Mesodermal cell (in vitro differentiated cells): Measurements from ENCODE around the gene SFMBT2.

ENCODE experiments used
- H3K27ac ChIP-seq: 2 replicates; pipeline ENCODE4 v1.7.0; 2013; ENCODE audit warnings: mild to moderate bottlenecking, low read depth, low read length, moderate library complexity; ENCODE audit not compliant: severe bottlenecking
- H3K36me3 ChIP-seq: 2 replicates; pipeline ENCODE4 v1.7.1; 2013; ENCODE audit warnings: mild to moderate bottlenecking, low read length, moderate library complexity; ENCODE audit not compliant: control insufficient read depth, insufficient read depth
- H3K4me1 ChIP-seq: one replicate; pipeline ENCODE4 v1.7.1; 2013; ENCODE audit warnings: mild to moderate bottlenecking, low read length; ENCODE audit not compliant: insufficient read depth, control insufficient read depth, poor library complexity, severe bottlenecking
- H3K4me3 ChIP-seq: 2 replicates; pipeline ENCODE4 v1.7.0; 2013; ENCODE audit warnings: low read length, control low read depth, mild to moderate bottlenecking; ENCODE audit not compliant: insufficient read depth, poor library complexity, severe bottlenecking; ENCODE audit errors: extremely low read depth
- H3K9me3 ChIP-seq: 2 replicates; pipeline ENCODE4 v1.7.1; 2013; ENCODE audit warnings: mild to moderate bottlenecking, low read length, moderate library complexity; ENCODE audit not compliant: control insufficient read depth
- WGBS, 2 experiments: methylation state at CpG; one replicate each; pipeline ENCODE4 v1.1.5; 2013; ENCODE audit warnings: missing lambda C conversion rate in 2 of 2; ENCODE audit not compliant: insufficient coverage in 2 of 2; 5-methylcytosine and 5-hydroxymethylcytosine counted together

The SFMBT2 gene

GRCh38 chr10:7424919-7425318, 14.1 kb upstream of the SFMBT2 start:
- Histone ChIP-seq H3K4me3 (no peak overlapping the region), H3K4me1 (peaks cover 6% of the 10 kb centered on the region), H3K36me3 (no peaks in the 10 kb centered on the region), H3K27ac (no peak overlapping the region), H3K9me3 (no peaks in the 10 kb centered on the region)
- WGBS, 2 experiments = 95% methylated on average over 3 of the region's 3 CpGs; no CpG with 5 or more reads in 1 of the 2 experiments

GRCh38 chr10:7424315-7424714, 13.5 kb upstream of the SFMBT2 start:
- no peaks in the 10 kb centered on the region for H3K9me3 ChIP-seq
- WGBS, 2 experiments = 65 to 72% methylated on average over 11 to 12 of the region's 12 CpGs
- no peak overlapping the region for H3K27ac ChIP-seq
- peaks cover 6% of the 10 kb centered on the region for H3K4me1 ChIP-seq
- H3K36me3 ChIP-seq = no peaks in the 10 kb centered on the region
- H3K4me3 ChIP-seq = no peak overlapping the region

- no peaks in the 10 kb centered on the region for H3K9me3 ChIP-seq
- 13 to 14% methylated on average over 5 to 6 of the region's 6 CpGs for WGBS, 2 experiments
- no peak overlapping the region for H3K27ac ChIP-seq
- H3K36me3 ChIP-seq = no peaks in the 10 kb centered on the region
- H3K4me1 ChIP-seq = peaks cover 6% of the 10 kb centered on the region
- no peak overlapping the region for H3K4me3 ChIP-seq
Observed at GRCh38 chr10:7423521-7423920, 12.7 kb upstream of the SFMBT2 start.

- no peak overlapping the region for H3K4me3 ChIP-seq
- 73% methylated on average over 1 of the region's 1 CpG; no CpG with 5 or more reads in 1 of the 2 experiments for WGBS, 2 experiments
- H3K27ac ChIP-seq = no peak overlapping the region
- H3K36me3 ChIP-seq = no peaks in the 10 kb centered on the region
- peaks cover 6% of the 10 kb centered on the region for H3K4me1 ChIP-seq
- no peaks in the 10 kb centered on the region for H3K9me3 ChIP-seq
Observed at GRCh38 chr10:7421526-7421925, 10.7 kb upstream of the SFMBT2 start.

GRCh38 chr10:7419998-7420397, 9.2 kb upstream of the SFMBT2 start:
- H3K36me3 ChIP-seq = no peaks in the 10 kb centered on the region
- no peaks in the 10 kb centered on the region for H3K9me3 ChIP-seq
- H3K27ac ChIP-seq = no peak overlapping the region
- 84 to 90% methylated on average over 8 of the region's 8 CpGs for WGBS, 2 experiments
- H3K4me1 ChIP-seq = peaks cover 6% of the 10 kb centered on the region
- no peak overlapping the region for H3K4me3 ChIP-seq

- H3K4me1 ChIP-seq = no peaks in the 10 kb centered on the region
- H3K27ac ChIP-seq = no peak overlapping the region
- no peak overlapping the region for H3K4me3 ChIP-seq
- WGBS, 2 experiments = 57 to 88% methylated on average over 1 of the region's 1 CpG
- H3K36me3 ChIP-seq = no peaks in the 10 kb centered on the region
- H3K9me3 ChIP-seq = no peaks in the 10 kb centered on the region
Observed at GRCh38 chr10:7417807-7418206, 7.0 kb upstream of the SFMBT2 start.

- WGBS, 2 experiments = no CpG with 5 or more reads among the region's 2 CpGs
- Histone ChIP-seq H3K27ac (no peak overlapping the region), H3K4me1 (no peaks in the 10 kb centered on the region), H3K9me3 (no peaks in the 10 kb centered on the region), H3K4me3 (no peak overlapping the region), H3K36me3 (no peaks in the 10 kb centered on the region)
Observed at GRCh38 chr10:7417103-7417623, 6.3 kb upstream of the SFMBT2 start.

GRCh38 chr10:7414766-7415165, 3.9 kb upstream of the SFMBT2 start:
- Histone ChIP-seq H3K4me1 (peaks cover 5% of the 10 kb centered on the region), H3K27ac (no peak overlapping the region), H3K36me3 (no peaks in the 10 kb centered on the region), H3K9me3 (no peaks in the 10 kb centered on the region), H3K4me3 (no peak overlapping the region)
- no CpG with 5 or more reads among the region's 2 CpGs for WGBS, 2 experiments

GRCh38 chr10:7412928-7413282, 2.1 kb upstream of the SFMBT2 start:
- no peak overlapping the region for H3K27ac ChIP-seq
- no peaks in the 10 kb centered on the region for H3K9me3 ChIP-seq
- no peaks in the 10 kb centered on the region for H3K36me3 ChIP-seq
- WGBS, 2 experiments = 0 to 1% methylated on average over 12 to 19 of the region's 32 CpGs
- peaks cover 11% of the 10 kb centered on the region for H3K4me1 ChIP-seq
- H3K4me3 ChIP-seq = peak overlapping the region; percentile 19

GRCh38 chr10:7412237-7412927, 1.5 kb upstream of the SFMBT2 start:
- no peak overlapping the region for H3K27ac ChIP-seq
- no peaks in the 10 kb centered on the region for H3K9me3 ChIP-seq
- H3K4me3 ChIP-seq = peak overlapping the region; percentile 19
- no peaks in the 10 kb centered on the region for H3K36me3 ChIP-seq
- peaks cover 14% of the 10 kb centered on the region for H3K4me1 ChIP-seq
- WGBS, 2 experiments = 1 to 2% methylated on average over 28 to 37 of the region's 51 CpGs

- Histone ChIP-seq H3K4me3 (peak overlapping the region; percentile 74), H3K36me3 (no peaks in the 10 kb centered on the region), H3K4me1 (peaks cover 21% of the 10 kb centered on the region), H3K27ac (no peak overlapping the region), H3K9me3 (no peaks in the 10 kb centered on the region)
- WGBS, 2 experiments = 2% methylated on average over 38 of the region's 38 CpGs
Observed at GRCh38 chr10:7411671-7412128, 866 bp upstream of the SFMBT2 start.
